HepG2 (cell line): ENCODE measurements around the gene NDOR1. TPM values are rescaled to one million over a fixed set of nuclear protein-coding genes. Genes with fewer than 3 reads are reported as not detected.

Experiments
- ASH2L ChIP-seq: fragments of 300-600, 200-600 bp; sonication (generic); IDR thresholded peaks from 2 replicates; pipeline ENCODE4 v1.7.0; 2017; ENCODE audit warnings: low read depth, mild to moderate bottlenecking, moderate library complexity, mixed read lengths, low read length; ENCODE audit not compliant: insufficient read length
- BRD4 ChIP-seq: sonication (generic); formaldehyde crosslinking; IDR thresholded peaks from 2 replicates; pipeline ENCODE4 v1.4.0; 2020; ENCODE audit warnings: missing genetic modification reagents
- KAT8 ChIP-seq: IDR thresholded peaks from 2 replicates; pipeline ENCODE4 v1.6.1; 2016; ENCODE audit warnings: missing genetic modification reagents, missing compliant biosample characterization
- NR1H2 ChIP-seq: sonication (generic); formaldehyde crosslinking; IDR thresholded peaks from 2 replicates; pipeline ENCODE4 v1.8.1; 2022; ENCODE audit warnings: low read depth, missing genetic modification reagents, borderline replicate concordance
- SP2 ChIP-seq: sonication (generic); formaldehyde crosslinking; IDR thresholded peaks from 2 replicates; pipeline ENCODE4 v1.5.1; 2020; ENCODE audit warnings: mild to moderate bottlenecking, missing genetic modification reagents
- ZBTB20 ChIP-seq: sonication (generic); formaldehyde crosslinking; IDR thresholded peaks from 2 replicates; pipeline ENCODE4 v1.8.1; 2023; ENCODE audit warnings: missing genetic modification reagents, low read depth, mild to moderate bottlenecking, borderline replicate concordance
- ZMYM4 ChIP-seq: sonication (generic); formaldehyde crosslinking; IDR thresholded peaks from 2 replicates; pipeline ENCODE4 v1.8.1; 2023; ENCODE audit warnings: mild to moderate bottlenecking, missing genetic modification reagents
- ZNF383 ChIP-seq: sonication (generic); formaldehyde crosslinking; IDR thresholded peaks from 2 replicates; pipeline ENCODE4 v1.4.0; 2020; ENCODE audit warnings: missing genetic modification reagents, mild to moderate bottlenecking, borderline replicate concordance
- polyA plus RNA-seq, 8 experiments: library from polyadenylated mRNA; depleted of rRNA in 3 of 8; stranded (reverse) in 7 of 8; unstranded in 1 of 8; fragments of >200 nt; fragmentation: Illumina TruSeq in 4 of 8; extraction: Trizol in 4 of 8; gene quantifications; 2 replicates each; pipeline versions ENCODE4 v1.2.1 to v1.2.3, GENCODE V29; 2011 to 2016; ENCODE audit warnings: low read depth in 4 of 8, missing spikeins in 1 of 8, mixed read lengths in 1 of 8; ENCODE audit not compliant: insufficient read depth in 1 of 8
- total RNA-seq, 5 experiments: library from RNA; depleted of rRNA; stranded (reverse); fragments of >200 nt; fragmentation: Illumina TruSeq; extraction: Trizol; gene quantifications; 2 replicates each; pipeline ENCODE4 v1.2.3, GENCODE V29; 2016; ENCODE audit warnings: low read depth in 1 of 5
- TF ChIP-seq, protein P1 (sequence below): sonication (generic); formaldehyde crosslinking; conservative IDR thresholded peaks from 2 replicates; pipeline ENCODE4 v1.8.0; 2022; ENCODE audit warnings: missing genetic modification reagents
- TF ChIP-seq, protein P2 (sequence below): sonication (generic); formaldehyde crosslinking; IDR thresholded peaks from 2 replicates; pipeline ENCODE4 v1.5.1; 2020; ENCODE audit warnings: mild to moderate bottlenecking, missing genetic modification reagents, borderline replicate concordance

The NDOR1 gene
- total and polyA plus RNA-seq, 2 of the 13 experiments (the other 11 are each of a cell fraction or from before 2014, with no cell fraction given) = 3.6 to 8.7 TPM

DNA sequence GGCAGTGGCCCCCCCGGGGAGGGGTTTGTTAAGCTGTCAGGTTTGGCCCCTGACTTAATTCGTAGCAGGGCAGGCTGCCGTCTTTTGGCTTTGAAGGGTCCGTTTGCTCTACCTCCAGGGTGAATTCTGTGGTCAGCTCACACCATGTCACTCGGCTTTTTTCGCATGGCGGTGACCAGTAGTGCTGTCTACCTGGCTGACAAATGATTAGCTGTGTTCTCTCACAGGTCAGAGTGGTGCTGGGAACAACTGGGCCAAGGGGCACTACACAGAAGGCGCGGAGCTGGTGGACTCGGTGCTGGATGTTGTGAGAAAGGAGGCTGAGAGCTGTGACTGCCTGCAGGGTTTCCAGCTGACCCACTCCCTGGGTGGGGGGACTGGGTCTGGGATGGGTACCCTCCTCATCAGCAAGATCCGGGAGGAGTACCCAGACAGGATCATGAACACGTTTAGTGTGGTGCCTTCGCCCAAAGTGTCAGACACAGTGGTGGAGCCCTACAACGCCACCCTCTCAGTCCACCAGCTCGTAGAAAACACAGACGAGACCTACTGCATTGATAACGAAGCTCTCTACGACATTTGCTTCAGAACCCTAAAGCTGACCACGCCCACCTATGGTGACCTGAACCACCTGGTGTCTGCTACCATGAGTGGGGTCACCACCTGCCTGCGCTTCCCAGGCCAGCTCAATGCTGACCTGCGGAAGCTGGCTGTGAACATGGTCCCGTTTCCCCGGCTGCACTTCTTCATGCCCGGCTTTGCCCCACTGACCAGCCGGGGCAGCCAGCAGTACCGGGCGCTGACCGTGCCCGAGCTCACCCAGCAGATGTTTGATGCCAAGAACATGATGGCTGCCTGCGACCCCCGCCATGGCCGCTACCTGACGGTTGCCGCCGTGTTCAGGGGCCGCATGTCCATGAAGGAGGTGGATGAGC is 37.0 kb downstream of the NDOR1 start (continued):
- TF ChIP-seq KAT8 (CRISPR knock-in tag) (no peak), ZMYM4 (CRISPR knock-in tag) (peak; percentile 13; the same call in 1 of the 2 replicates), ZNF383 (CRISPR knock-in tag) (no peak), NR1H2 (CRISPR knock-in tag) (0 out of 2 replicates have a peak, but pooled peaks have one; percentile 15), ASH2L (peak; percentile 9), BRD4 (CRISPR knock-in tag) (0 out of 2 replicates have a peak, but pooled peaks have one; percentile 11), ZBTB20 (CRISPR knock-in tag) (0 out of 2 replicates have a peak, but pooled peaks have one; percentile 54), SP2 (CRISPR knock-in tag) (peak; percentile 14; the same call in 1 of the 2 replicates)
- TF ChIP-seq, protein P1, sequence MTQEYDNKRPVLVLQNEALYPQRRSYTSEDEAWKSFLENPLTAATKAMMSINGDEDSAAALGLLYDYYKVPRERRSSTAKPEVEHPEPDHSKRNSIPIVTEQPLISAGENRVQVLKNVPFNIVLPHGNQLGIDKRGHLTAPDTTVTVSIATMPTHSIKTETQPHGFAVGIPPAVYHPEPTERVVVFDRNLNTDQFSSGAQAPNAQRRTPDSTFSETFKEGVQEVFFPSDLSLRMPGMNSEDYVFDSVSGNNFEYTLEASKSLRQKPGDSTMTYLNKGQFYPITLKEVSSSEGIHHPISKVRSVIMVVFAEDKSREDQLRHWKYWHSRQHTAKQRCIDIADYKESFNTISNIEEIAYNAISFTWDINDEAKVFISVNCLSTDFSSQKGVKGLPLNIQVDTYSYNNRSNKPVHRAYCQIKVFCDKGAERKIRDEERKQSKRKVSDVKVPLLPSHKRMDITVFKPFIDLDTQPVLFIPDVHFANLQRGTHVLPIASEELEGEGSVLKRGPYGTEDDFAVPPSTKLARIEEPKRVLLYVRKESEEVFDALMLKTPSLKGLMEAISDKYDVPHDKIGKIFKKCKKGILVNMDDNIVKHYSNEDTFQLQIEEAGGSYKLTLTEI = no peak
- TF ChIP-seq, protein P2, sequence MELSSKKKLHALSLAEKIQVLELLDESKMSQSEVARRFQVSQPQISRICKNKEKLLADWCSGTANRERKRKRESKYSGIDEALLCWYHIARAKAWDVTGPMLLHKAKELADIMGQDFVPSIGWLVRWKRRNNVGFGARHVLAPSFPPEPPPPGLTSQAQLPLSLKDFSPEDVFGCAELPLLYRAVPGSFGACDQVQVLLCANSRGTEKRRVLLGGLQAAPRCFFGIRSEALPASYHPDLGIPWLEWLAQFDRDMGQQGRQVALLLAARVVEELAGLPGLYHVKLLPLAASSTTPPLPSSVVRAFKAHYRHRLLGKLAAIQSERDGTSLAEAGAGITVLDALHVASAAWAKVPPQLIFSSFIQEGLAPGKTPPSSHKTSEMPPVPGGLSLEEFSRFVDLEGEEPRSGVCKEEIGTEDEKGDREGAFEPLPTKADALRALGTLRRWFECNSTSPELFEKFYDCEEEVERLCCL (CRISPR knock-in tag) = peak; percentile 63; the same call in 1 of the 2 replicates
